ES-I3 (cell line): ENCODE results near the gene PARVG.
A peak's percentile ranks its signal among the peaks of the same experiment; 100 is the strongest.

Source experiments
- H3K36me3 ChIP-seq: 2 replicates; pipeline ENCODE4 v1.6.1; 2013; ENCODE audit warnings: mild to moderate bottlenecking, low read length, control low read depth, moderate library complexity; ENCODE audit not compliant: insufficient read depth
- H3K4me1 ChIP-seq: 2 replicates; pipeline ENCODE4 v1.6.1; 2013; ENCODE audit warnings: mild to moderate bottlenecking, control low read depth, low read length; ENCODE audit not compliant: insufficient read depth
- H3K9ac ChIP-seq: 2 replicates; pipeline ENCODE4 v1.6.1; 2013; ENCODE audit warnings: low read depth, mild to moderate bottlenecking, low read length, moderate library complexity
- H3K9me3 ChIP-seq: 2 replicates; pipeline ENCODE4 v1.6.1; 2013; ENCODE audit warnings: mild to moderate bottlenecking, low read length, moderate library complexity; ENCODE audit not compliant: control insufficient read depth, insufficient read depth

The PARVG gene

DNA sequence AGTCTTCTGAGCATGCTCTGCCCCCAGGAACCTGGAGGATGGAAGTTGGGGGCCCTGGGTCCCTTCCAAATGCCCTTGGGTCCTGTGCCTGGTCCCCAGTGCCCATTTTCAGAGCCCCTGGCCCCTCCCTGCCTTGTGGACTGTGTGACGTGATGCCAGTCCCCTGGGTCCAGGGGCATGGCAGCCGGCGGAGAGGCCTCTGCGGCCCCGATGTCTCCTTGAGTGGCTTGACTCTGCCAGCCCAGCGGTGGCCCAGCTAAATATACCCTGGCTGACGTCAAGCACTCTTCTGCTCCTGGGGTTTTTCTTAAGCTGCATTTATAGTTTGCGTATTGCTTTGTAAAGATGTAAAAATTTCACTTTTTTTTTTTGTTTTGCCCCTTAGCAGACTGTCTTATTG is 35.2 kb upstream of the PARVG start:
- H3K4me1 ChIP-seq: peaks cover 45% of the 10 kb centered on the region
- no peaks in the 10 kb centered on the region for H3K9me3 ChIP-seq
- H3K9ac ChIP-seq: no peak overlapping the region
- H3K36me3 ChIP-seq: no peaks in the 10 kb centered on the region

DNA sequence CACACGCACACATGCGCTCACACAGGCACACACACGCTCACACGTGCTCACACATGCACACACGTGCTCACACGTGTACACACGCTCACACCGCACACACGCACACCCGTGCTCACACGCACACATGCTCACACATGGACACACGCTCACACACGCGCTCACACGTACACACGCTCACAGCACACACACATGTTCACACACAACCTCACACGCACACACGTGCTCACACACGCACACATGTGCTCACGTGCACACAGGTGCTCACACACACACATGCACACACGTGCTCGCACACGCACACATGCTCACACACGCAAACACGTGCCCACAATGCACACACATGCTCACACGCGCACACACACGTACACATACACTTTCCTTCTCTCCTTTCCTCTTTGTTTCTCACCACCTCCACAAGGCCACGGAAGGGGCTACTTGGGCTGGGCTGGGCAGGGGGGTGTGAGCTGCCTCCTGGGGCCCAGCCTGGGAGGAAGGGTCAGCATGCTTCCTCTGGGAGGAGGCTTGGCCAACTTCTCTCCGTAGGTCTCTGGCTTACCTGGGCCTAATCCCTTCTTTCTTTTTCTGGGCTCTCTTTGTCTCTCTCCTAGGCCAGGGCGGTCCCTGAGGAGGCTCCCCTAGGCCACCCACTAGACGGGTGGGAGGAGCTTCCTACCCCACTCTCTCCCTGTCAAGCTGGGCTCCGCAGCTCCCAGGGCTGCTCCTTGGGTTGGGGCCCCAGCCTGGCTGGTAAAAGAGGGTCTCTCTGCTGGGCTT is 34.5 kb upstream of the PARVG start:
- Histone ChIP-seq H3K4me1 (peaks cover 45% of the 10 kb centered on the region), H3K9ac (0 out of 2 replicates have a peak overlapping the region, but pooled peaks have one; percentile 2), H3K36me3 (no peaks in the 10 kb centered on the region), H3K9me3 (no peaks in the 10 kb centered on the region)

DNA sequence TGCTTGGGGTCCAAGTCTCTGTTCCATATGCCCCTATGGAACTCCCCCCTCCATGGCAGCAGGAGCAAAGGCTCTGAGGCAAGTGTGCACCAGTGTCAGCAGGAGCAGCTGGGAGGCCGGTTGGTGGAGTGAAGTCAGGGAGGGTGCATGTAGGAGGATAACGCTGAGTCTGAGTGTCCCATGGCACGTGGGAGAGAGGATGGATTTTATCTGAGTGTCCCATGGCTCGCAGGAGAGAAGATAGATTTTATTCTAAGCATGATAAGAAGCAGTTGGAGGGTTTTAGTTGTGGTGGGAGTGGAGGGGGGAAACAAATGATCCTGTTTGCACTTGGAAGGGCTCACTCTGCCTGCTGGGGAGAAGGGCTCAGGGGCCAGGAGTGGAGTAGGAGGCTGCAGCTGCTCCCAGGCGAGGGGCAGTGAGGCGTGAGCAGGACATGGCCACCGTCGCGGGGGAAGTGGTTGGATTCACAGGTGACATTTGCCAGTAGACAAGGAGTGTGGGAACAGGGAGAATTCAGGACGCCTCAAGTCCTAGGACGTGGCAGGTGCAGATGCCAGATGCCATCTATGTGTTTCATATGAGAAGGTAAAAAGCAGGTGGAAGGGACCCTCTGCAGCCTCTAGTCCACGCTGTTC is 33.6 kb upstream of the PARVG start:
- no peak overlapping the region for H3K9ac ChIP-seq
- H3K4me1 ChIP-seq: peaks cover 45% of the 10 kb centered on the region
- H3K36me3 ChIP-seq: no peaks in the 10 kb centered on the region
- no peaks in the 10 kb centered on the region for H3K9me3 ChIP-seq

DNA sequence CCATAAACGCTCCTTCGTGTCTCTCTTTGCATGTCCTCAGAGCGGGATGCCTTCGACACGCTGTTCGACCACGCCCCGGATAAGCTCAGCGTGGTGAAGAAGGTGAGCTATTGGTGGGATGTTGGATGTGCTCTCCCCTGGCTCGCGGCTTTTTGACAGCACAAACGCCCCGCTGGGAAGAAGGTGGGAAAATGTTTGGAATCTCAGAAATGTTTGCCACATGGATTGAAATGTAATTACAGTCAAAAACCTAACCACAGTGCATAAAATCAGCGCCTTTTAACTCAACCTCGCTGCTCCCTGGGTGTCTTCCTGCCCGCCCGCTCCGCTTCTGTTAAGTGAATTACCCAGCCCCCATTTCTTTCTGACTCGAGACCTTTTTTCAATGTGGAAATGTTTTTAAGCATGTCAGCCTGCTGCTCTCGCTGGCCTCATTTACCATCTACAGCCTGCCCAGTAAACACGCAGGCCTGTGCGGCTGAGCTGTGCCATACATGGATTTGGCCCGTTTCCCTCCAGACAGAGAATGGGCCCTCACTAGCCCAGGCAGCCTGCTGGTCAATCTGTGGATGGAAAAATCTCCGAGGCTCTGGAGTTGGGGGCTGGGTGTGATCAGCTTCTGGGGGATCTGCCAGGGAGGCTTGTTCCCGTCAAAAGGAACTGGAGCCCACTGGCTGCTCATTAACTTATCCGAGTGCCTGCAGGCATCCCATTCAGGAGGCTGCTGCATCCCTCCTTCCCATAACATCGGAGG is 32.7 kb upstream of the PARVG start:
- peaks cover 45% of the 10 kb centered on the region for H3K4me1 ChIP-seq
- H3K9ac ChIP-seq: peak overlapping the region; percentile 17; the same call in 1 of the 2 replicates
- H3K36me3 ChIP-seq: no peaks in the 10 kb centered on the region
- H3K9me3 ChIP-seq: no peaks in the 10 kb centered on the region

DNA sequence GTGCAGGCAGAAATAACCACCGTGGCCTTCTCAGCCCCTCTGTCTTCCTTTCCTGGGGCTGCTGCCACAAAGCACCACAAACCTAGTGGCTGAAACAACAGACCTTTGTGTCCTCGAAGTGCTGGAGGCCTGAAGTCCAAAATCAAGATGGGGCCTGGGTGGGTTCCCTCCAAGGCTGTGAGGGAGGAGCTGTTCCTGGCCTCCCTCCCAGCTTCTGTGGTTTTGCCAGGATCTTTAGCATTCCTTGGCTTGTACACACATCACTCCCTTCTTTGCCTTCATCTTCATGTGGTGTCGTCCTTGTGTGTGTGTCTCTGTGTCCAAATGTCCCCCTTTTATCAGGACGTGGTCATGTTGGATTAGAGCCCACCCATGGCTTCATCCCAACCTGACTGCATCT is 29.0 kb upstream of the PARVG start:
- peaks cover 21% of the 10 kb centered on the region for H3K4me1 ChIP-seq
- 0 out of 2 replicates have a peak, but pooled peaks cover 2% of the 10 kb centered on the region for H3K36me3 ChIP-seq
- no peaks in the 10 kb centered on the region for H3K9me3 ChIP-seq
- H3K9ac ChIP-seq: no peak overlapping the region

DNA sequence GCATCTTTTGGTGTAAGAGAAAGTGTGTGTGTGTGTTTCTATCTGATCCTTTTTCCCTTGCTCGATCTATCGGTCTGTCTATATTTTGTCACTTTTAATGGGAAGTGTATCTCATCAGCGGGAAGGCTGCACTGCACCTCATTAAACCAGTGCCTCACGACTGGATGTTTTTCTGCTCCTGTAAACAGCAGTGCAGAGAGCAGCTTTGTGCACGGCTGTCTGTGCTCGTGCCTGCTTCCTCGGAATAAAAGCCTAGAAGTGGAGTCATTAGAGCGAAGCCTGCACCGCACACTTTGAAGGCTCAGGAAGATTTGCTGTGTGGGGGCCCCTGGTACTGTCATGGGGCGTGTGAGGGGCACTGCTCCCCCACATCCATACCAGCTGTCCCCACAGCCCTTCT is 27.0 kb upstream of the PARVG start:
- Histone ChIP-seq H3K9ac (no peak overlapping the region), H3K4me1 (peaks cover 19% of the 10 kb centered on the region), H3K36me3 (0 out of 2 replicates have a peak, but pooled peaks cover 2% of the 10 kb centered on the region), H3K9me3 (no peaks in the 10 kb centered on the region)

DNA sequence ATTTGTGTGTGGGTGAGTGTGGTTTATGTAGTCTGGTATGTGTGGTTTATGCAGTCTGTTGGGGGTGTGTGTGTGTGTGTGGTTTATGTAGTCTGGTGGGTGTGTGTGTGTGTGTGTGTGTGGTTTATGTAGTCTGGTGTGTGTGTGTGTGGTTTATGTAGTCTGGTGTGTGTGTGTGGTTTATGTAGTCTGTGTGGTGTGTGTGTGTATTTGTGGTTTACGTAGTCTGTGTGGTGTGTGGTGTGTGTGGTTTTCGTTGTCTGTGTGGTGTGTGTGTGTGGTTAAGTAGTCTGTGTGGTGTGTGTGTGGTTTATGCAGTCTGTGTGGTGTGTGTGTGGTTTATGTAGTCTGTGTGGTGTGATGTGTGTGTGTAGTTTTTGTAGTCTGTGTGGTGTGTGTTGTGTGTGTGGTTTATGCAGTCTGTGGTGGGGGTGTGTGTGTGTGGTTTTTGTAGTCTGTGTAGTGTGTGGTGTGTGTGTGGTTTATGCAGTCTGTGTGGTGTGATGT is 26.2 kb upstream of the PARVG start:
- Histone ChIP-seq H3K4me1 (peaks cover 14% of the 10 kb centered on the region), H3K9me3 (no peaks in the 10 kb centered on the region), H3K9ac (no peak overlapping the region), H3K36me3 (0 out of 2 replicates have a peak, but pooled peaks cover 2% of the 10 kb centered on the region)

DNA sequence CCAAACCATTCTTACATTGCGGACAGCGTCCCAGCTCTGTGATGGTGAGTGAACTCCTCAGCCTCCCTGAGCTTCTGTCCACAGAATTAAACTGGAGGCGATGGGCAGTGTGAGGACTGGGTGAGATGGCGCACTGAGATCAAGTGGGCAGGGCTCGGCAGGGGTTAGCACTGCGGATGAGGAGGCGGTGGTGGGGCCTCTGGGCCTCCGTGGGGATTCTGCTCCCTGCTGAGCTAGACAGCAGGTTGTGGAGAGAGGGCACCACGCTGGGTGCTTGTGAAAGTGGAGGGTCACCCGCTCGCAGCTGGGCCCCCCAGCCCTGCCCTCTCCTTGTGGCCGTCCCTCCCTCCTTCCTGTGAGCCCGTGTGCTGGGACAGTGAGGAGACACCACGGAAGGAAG is 25.6 kb upstream of the PARVG start:
- no peaks in the 10 kb centered on the region for H3K9me3 ChIP-seq
- 0 out of 2 replicates have a peak, but pooled peaks cover 2% of the 10 kb centered on the region for H3K36me3 ChIP-seq
- peaks cover 14% of the 10 kb centered on the region for H3K4me1 ChIP-seq
- H3K9ac ChIP-seq: no peak overlapping the region

DNA sequence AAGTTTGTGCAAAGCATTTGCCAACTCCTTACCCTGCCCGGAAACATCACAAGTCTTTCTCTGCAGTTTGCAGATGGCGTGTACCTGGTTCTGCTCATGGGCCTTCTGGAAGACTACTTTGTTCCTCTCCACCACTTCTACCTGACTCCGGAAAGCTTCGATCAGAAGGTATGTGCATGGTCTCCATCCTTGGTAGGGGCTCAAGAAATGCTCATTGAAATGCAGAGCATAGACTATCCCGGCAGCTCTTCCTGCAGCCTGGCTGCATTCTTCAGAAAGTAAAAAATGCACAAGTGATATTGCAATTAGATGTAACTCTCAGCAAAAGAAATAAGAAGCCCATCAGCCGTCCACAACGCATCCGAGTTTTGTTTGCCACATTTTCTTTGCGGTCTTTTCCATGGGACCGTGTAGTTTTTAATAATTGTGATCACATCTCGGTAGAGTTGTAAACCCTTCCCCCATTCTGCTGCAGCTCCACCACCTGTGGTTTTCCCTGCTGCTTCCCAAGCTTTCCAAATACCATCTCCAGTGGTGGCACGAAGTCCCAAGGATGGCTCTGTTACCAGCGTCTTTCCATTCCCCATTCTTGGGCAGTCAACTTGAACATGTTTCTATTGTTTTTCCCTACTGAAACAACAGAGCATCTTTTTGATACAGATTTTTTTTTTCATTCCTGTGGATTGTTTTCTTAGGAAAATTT is 22.7 kb upstream of the PARVG start:
- H3K9me3 ChIP-seq: no peaks in the 10 kb centered on the region
- H3K9ac ChIP-seq: no peak overlapping the region
- H3K36me3 ChIP-seq: 0 out of 2 replicates have a peak, but pooled peaks cover 2% of the 10 kb centered on the region
- peaks cover 14% of the 10 kb centered on the region for H3K4me1 ChIP-seq

DNA sequence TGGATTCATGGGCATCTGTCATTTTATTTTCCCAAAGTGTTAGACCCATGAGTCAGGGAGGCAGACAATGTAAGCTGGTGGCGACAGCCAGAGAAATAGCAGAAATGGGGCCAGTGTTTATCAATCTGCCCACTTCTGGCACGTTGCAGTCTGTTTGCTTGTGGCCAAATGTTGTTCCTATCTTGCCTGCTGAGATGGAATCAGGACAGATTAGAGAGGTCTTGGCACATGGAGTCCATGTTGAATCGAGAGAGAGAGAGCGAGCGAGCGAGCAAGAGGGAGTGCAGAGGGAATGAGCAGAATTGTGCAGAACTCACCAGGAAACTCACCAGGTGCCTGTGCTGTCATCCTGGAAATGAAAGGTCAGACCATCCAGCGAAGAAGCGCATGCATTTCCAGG is 21.9 kb upstream of the PARVG start:
- no peak overlapping the region for H3K9ac ChIP-seq
- peaks cover 14% of the 10 kb centered on the region for H3K4me1 ChIP-seq
- H3K36me3 ChIP-seq: no peaks in the 10 kb centered on the region
- no peaks in the 10 kb centered on the region for H3K9me3 ChIP-seq

DNA sequence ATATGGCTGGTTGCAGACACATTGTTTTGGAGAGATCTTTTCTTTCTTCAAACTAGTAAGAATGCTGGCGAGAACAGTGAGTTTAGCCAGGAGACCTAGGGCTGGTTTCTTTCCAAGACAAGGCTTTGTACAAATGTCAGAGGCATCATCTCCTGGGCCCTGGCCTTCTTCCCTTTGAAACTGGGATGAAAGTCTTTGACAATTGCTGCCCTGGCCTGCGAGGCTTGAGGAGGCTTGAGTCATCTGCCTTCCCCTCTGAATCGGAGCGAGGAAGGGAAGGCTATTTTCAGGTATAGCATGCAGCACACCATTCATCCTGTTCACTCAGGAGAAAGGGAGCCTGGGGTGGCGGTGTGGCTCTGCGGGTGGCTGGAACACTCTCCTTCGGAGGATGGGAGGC is 21.5 kb upstream of the PARVG start:
- Histone ChIP-seq H3K9ac (no peak overlapping the region), H3K36me3 (no peaks in the 10 kb centered on the region), H3K9me3 (no peaks in the 10 kb centered on the region), H3K4me1 (peaks cover 14% of the 10 kb centered on the region)

DNA sequence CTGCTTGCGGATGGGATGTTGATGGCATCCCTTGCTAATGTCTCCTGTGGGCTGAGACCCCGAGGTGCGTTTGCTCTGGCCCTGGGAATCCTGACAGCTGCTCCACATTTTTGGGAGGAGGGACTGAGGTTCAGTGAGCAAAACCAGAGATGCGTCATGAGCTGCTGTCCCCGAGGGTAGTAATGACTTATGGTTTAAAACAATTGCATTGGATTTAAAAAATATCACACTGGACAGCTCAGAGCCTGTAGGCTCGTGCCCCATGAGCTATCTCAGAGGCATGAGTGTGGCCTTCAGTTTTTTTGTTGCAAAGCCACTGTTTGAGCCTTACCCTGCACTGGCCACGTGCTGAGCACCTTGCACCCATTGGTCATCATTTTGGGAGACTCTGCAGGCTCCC is 20.9 kb upstream of the PARVG start:
- no peaks in the 10 kb centered on the region for H3K36me3 ChIP-seq
- no peaks in the 10 kb centered on the region for H3K9me3 ChIP-seq
- H3K9ac ChIP-seq: no peak overlapping the region
- H3K4me1 ChIP-seq: peaks cover 14% of the 10 kb centered on the region

DNA sequence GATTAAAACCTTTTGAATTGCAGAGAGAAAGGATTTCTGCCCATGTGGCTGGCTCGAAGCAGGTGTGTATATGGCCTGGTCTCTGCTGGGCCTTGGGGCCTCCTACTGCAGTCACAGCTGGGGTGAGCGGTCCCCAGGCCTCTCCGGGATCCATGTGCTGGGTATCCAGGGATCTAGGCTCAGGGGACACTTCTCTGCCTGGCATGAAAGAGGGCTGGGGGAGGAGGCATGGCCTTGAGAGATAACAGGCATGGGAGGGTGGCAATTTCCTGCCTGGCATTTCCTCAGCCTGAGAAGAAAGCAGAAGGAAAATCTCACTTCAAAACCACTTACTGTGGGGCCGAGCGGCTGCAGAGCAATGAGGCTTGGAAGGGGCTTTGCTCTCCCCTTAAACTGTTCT is 20.3 kb upstream of the PARVG start:
- Histone ChIP-seq H3K36me3 (no peaks in the 10 kb centered on the region), H3K9me3 (no peaks in the 10 kb centered on the region), H3K4me1 (peaks cover 14% of the 10 kb centered on the region), H3K9ac (no peak overlapping the region)

DNA sequence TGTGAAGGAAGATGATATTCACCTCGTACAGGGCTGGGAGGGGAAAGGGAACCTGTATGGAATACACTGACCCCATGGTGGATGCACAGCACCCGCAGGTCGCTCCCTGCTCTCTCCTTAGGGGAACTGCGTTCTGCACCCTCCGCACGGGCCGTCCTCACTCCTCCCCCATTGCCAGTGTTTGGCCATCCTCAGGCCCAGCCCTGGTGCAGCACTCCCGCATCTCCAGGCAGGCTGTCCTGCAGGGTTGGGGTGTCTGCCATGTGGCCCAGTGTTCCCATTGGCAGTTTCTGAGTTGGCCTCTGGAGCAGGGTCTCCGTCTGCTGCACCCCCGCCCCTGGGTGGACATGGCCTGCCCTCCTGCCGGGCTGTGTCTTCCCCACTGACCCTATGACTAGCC is 19.1 kb upstream of the PARVG start:
- Histone ChIP-seq H3K9me3 (no peaks in the 10 kb centered on the region), H3K4me1 (peaks cover 15% of the 10 kb centered on the region), H3K36me3 (no peaks in the 10 kb centered on the region), H3K9ac (no peak overlapping the region)
